Measurements from ENCODE around the gene OXT.

- TF ChIP-seq CTCF (IDR thresholded peaks at IDR 0.05; ENCODE audit: extremely low read depth in 1 of 2, insufficient read depth in 1 of 2, low read depth in 1 of 2, low read length in 2 of 2) (no peak), EZH2 (IDR thresholded peaks at IDR 0.05; ENCODE audit: borderline replicate concordance, low read depth, low read length, severe bottlenecking) (no peak), MAX (IDR thresholded peaks at IDR 0.05; ENCODE audit: insufficient read depth, insufficient read length) (no peak), POLR2A (IDR thresholded peaks at IDR 0.05; ENCODE audit: low read depth, low read length) (no peak), POLR2AphosphoS5 (IDR thresholded peaks at IDR 0.05; ENCODE audit: insufficient read depth, low read depth, low read length) (no peak), GATA2 (IDR thresholded peaks at IDR 0.05; ENCODE audit: insufficient read depth, insufficient read length, low read depth, low read length) (no peak)
Measured at GRCh38 chr20:3070725-3071124, 695 bp upstream of the OXT start.

Measured in endothelial cell of umbilical vein (primary cell).